SK-N-MC (cell line): ENCODE results near the gene KLHDC7A.
A peak's percentile ranks its signal among the peaks of the same experiment; 100 is the strongest.
"Not testable (repeated sequence)": the region's sequence is repeated elsewhere in the genome, so short reads cannot be mapped to it uniquely, and the experiment has no call there.

Experiments
- DNase-seq: peaks from one replicate; pipeline ENCODE4 v3.0.0-alpha.2; 2011; ENCODE audit warnings: low read depth, low spot score
- H3K27ac ChIP-seq: fragments of 200-600 bp; sonication (generic); 2 replicates; pipeline ENCODE4 v1.5.1; 2016; ENCODE audit warnings: mixed run types
- H3K36me3 ChIP-seq: fragments of 200-600 bp; sonication (generic); 2 replicates; pipeline ENCODE4 v1.6.1; 2017; ENCODE audit warnings: antibody characterized with exemption, low read length, mixed read lengths; ENCODE audit not compliant: insufficient read depth
- H3K4me3 ChIP-seq: fragments of 200-600 bp; sonication (generic); 2 replicates; pipeline ENCODE4 v1.5.1; 2016
- H3K9ac ChIP-seq: fragments of 200-600 bp; sonication (generic); 2 replicates; pipeline ENCODE4 v1.8.0; 2017; ENCODE audit warnings: mixed run types, mixed read lengths; ENCODE audit not compliant: insufficient read length
- H3K9me3 ChIP-seq: fragments of 200-600 bp; sonication (generic); 2 replicates; pipeline ENCODE4 v1.6.1; 2017; ENCODE audit warnings: low read depth, mild to moderate bottlenecking, antibody characterized with exemption, low read length, moderate library complexity, mixed read lengths
- EZH2 ChIP-seq: fragments of 200-600 bp; sonication (generic); IDR thresholded peaks from one replicate; pipeline ENCODE4 v1.6.1; 2017; ENCODE audit warnings: antibody characterized with exemption
- FOXP2 ChIP-seq: optimal IDR thresholded peaks from 2 replicates; pipeline ENCODE3; 2011; ENCODE audit warnings: mild to moderate bottlenecking, moderate library complexity; ENCODE audit not compliant: insufficient read depth; ENCODE audit errors: extremely low read length, control extremely low read depth
- POLR2AphosphoS5 ChIP-seq: IDR thresholded peaks from 2 replicates; pipeline ENCODE4 v1.6.1; 2012; ENCODE audit warnings: mild to moderate bottlenecking, low read depth, low read length, borderline replicate concordance

The KLHDC7A gene

GRCh38 chr1:18448889-18449288, 31.8 kb upstream of the KLHDC7A start:
- no peak for TF ChIP-seq FOXP2
- no peak for TF ChIP-seq POLR2AphosphoS5
- no peak for TF ChIP-seq EZH2
- H3K27ac ChIP-seq = no peak overlapping the region
- no peaks in the 10 kb centered on the region for H3K36me3 ChIP-seq
- no peak for DNase-seq
- no peaks in the 10 kb centered on the region for H3K9me3 ChIP-seq
- no peak overlapping the region for H3K9ac ChIP-seq
- H3K4me3 ChIP-seq = no peak overlapping the region

- no peak overlapping the region for H3K4me3 ChIP-seq
- H3K27ac ChIP-seq = no peak overlapping the region
- no peak overlapping the region for H3K9ac ChIP-seq
- no peaks in the 10 kb centered on the region for H3K36me3 ChIP-seq
- H3K9me3 ChIP-seq = no peaks in the 10 kb centered on the region
- no peak for DNase-seq
- TF ChIP-seq EZH2 (no peak), FOXP2 (no peak), POLR2AphosphoS5 (no peak)
These were observed 28.2 kb upstream of the KLHDC7A start for GRCh38 chr1:18452550-18452949.

GRCh38 chr1:18458133-18459092, 22.3 kb upstream of the KLHDC7A start:
- DNase-seq = no peak
- H3K9me3 ChIP-seq = no peaks in the 10 kb centered on the region
- H3K9ac ChIP-seq = no peak overlapping the region
- H3K36me3 ChIP-seq = no peaks in the 10 kb centered on the region
- H3K27ac ChIP-seq = no peak overlapping the region
- TF ChIP-seq FOXP2 = no peak
- peak overlapping the region; percentile 25; the same call in 1 of the 2 replicates for H3K4me3 ChIP-seq

DNA sequence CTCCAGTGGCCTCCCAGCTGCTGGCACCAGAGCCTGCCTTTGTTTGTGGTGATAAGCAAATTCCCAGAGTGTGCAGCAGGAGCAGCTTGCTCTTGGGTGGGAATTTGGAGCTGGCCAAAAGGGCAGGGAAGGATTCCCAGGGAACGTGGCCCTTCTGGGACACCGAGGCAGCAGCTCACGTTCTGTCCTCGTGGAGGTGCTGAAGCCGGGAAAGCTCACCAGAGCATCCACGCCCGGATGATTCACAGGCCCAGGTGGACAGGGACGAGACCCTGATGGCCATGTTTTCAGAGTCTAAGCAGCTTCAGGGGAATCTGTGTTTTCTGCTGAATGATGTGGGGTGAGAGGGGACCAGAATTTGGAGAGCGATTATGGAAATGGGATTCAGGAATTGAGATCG, 19.1 kb upstream of the KLHDC7A start:
- H3K36me3 ChIP-seq = no peaks in the 10 kb centered on the region
- H3K4me3 ChIP-seq = no peak overlapping the region
- no peak overlapping the region for H3K9ac ChIP-seq
- H3K27ac ChIP-seq = no peak overlapping the region
- TF ChIP-seq EZH2 (no peak), FOXP2 (no peak), POLR2AphosphoS5 (no peak)
- H3K9me3 ChIP-seq = no peaks in the 10 kb centered on the region
- no peak for DNase-seq

DNA sequence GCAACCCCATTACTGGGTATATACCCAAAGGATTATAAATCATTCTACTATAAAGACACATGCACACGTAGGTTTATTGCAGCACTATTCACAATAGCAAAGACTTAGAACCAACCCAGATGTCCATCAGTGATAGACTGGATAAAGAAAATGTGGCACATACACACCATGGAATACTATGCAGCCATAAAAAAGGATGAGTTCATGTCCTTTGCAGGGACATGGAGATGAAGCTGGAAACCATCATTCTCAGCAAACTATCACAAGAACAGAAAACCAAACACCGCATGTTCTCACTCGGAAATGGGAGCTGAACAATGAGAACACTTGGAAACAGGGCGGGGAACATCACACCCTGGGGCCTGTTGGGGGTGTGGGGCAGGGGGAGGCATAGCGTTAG, 18.2 kb upstream of the KLHDC7A start:
- H3K9me3 ChIP-seq, H3K27ac ChIP-seq, H3K4me3 ChIP-seq, H3K36me3 ChIP-seq, H3K9ac ChIP-seq, DNase-seq: not testable (repeated sequence)

- H3K36me3 ChIP-seq = no peaks in the 10 kb centered on the region
- no peak overlapping the region for H3K9ac ChIP-seq
- H3K9me3 ChIP-seq = no peaks in the 10 kb centered on the region
- no peak for DNase-seq
- H3K4me3 ChIP-seq = no peak overlapping the region
- H3K27ac ChIP-seq = no peak overlapping the region
- no peak for TF ChIP-seq FOXP2
- TF ChIP-seq POLR2AphosphoS5 = no peak
- no peak for TF ChIP-seq EZH2
These were observed 17.7 kb upstream of the KLHDC7A start for GRCh38 chr1:18463063-18463462.

DNA sequence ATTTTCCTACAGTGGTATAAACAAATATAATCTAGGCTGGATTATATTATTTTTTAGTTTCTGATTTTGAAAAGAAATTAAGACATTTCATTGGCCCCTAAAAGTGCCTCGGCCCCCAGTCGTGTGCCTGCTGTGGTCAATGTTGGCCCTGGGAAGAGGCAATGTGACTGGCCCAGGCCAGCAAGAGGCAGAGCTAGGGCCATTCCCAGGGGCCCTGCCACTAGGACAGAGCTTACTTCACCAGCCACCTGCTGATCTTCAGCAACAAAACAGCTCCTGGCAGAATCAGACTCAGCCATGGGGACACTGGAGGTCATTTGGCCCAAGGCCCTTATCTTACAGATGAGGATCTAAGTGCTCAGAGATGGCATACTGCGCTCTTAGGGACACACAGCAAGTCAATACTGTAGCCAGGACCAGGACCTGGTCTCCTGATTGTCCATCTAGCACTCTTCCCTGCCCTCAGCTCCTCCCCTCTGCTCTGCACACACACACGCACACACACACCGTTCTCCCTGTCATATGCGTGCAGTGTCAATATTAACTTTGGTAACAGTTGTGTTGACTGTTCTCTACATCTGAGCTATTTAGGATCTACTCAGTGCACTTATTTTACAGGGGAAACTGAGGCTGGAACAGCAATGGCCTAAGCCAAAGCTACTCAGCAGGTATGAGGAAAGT, 16.6 kb upstream of the KLHDC7A start:
- Histone ChIP-seq H3K36me3 (no peaks in the 10 kb centered on the region), H3K9me3 (no peaks in the 10 kb centered on the region), H3K9ac (no peak overlapping the region), H3K27ac (no peak overlapping the region), H3K4me3 (no peak overlapping the region)
- no peak for DNase-seq
- TF ChIP-seq POLR2AphosphoS5 = no peak
- no peak for TF ChIP-seq EZH2
- no peak for TF ChIP-seq FOXP2

DNA sequence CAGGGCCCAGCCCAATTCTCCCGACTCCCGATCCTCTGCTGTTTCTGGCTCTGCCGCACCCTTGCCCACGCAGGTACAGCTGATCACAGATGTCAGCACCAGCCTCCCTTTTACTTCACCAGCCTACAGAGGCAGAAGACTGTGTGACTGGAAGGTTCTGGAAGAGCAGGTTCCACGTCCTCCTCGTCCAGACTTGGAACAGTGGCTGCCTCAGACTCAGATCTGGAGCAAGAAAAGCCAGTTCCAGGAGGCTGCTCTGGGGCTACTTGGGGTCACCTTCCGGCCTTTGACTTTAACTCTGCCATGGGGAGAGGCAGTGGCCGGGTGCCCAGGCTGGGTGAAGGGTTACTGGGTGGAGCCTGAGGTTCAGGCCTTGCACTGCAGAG, 16.1 kb upstream of the KLHDC7A start:
- H3K9me3 ChIP-seq = no peaks in the 10 kb centered on the region
- H3K36me3 ChIP-seq = no peaks in the 10 kb centered on the region
- TF ChIP-seq FOXP2 (no peak), EZH2 (no peak), POLR2AphosphoS5 (no peak)
- H3K27ac ChIP-seq = no peak overlapping the region
- H3K4me3 ChIP-seq = no peak overlapping the region
- H3K9ac ChIP-seq = no peak overlapping the region
- DNase-seq = no peak
